ENCODE results near the gene GPC5. TPM values are rescaled to one million over a fixed set of nuclear protein-coding genes. Genes with fewer than 3 reads are reported as not detected.
"Not testable (repeated sequence)": the region's sequence is repeated elsewhere in the genome, so short reads cannot be mapped to it uniquely, and the experiment has no call there.

Gene GPC5
- total RNA-seq, 1 donor from 2014 or later, result 2.5 TPM

DNA sequence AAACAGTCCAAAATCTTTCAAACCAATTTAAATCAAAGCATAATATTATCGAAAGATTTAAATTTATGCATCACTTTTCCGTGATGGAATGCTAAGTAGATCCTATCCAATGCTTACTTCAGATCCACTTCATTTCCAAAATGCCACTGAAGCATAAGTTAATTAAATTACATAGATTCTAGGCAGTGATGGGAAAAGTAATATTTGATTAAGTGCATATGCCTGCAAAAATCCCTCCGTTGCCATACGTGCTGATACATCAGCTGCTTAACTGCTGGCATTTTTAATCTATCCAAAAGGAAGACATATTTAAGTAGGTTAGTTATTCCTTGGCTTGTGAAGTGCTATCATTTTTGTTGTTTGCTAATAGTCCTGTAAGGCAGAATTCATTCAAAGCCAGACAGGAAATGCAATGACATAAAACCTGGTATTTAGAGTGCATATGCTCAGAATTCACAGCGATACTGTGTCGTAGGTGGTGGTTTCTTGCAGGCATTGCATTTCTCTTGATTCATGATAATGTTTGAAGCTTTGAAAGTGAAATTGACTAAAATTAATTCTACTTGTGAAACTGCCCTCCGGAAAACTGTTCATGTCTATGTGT is 1089.9 kb downstream of the GPC5 start:
- intact Hi-C loops (cut with DNase I), result no loop called here
- ATAC-seq (no peak), DNase-seq (ENCODE audit: low spot score) (no peak)

DNA sequence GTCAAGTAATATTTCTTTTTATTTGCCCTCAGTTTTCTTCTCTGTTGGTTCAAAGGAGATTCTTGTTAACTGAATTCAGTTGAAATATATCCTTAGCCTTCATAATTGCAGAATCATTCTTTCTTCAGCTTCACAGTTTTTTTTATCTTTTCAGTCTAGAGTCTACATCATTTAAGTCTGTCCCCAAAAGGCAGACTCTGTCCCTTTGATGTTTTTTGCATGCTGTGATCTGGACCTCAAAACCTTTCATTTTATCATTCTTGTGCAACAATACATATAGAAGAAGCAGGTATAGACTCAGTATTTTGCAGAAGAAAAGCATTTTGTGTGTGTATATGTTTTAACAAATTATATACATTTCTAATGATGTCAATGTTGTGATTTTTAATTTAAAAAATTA is 1093.4 kb downstream of the GPC5 start:
- intact Hi-C loops (cut with DNase I), result no loop called here
- DNase-seq (ENCODE audit: low spot score) (no peak), ATAC-seq (no peak)

DNA sequence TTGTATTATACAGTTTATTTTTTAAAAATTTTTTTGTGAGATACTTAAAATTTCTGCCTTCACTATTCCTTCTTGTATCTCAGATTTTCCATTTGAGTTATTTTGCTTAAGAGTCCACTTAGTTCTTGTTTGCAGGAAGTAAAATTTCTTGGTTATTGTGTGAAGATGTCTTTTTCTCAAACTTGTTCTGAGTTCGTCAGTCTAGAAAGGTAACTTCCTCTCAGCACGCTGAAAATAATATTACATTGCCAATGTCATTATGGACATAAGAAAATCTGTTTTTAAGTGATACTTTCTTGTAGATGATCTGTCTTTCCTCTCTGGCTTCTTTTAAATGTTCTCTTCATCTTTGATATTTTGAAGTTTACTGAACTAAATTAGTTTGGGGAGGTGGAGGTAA is 1096.5 kb downstream of the GPC5 start:
- no peak for ATAC-seq
- intact Hi-C loops (cut with DNase I), result loop anchor here (5.0 kb wide), 1 partner anchor 1932 kb away; no protein-coding TSS in a partner anchor

DNA sequence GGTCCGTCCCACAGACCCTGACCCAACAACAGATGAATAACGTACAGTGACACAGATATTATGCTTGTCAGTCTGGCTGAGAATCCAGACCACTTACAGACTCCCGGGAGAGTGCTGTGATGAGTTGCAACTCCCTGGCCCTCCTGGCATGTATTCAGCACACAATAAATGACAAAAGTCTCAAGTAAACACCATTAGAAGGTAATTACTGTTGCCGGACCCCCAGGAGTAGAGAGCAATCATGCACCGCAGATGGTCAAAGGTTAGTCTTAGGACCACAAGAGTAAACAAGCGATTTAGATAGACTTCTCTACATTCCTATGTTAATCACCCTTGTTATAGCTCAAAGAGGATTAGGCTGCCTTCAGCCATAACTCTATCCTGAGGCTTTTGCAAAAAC is 1101.8 kb downstream of the GPC5 start:
- intact Hi-C loops (cut with DNase I), result no loop called here
- DNase-seq (ENCODE audit: low spot score), result no peak
- no peak for ATAC-seq

More for the DNA sequence above, 1096.5 kb downstream of the GPC5 start:
- no peak for DNase-seq (ENCODE audit: low spot score)

DNA sequence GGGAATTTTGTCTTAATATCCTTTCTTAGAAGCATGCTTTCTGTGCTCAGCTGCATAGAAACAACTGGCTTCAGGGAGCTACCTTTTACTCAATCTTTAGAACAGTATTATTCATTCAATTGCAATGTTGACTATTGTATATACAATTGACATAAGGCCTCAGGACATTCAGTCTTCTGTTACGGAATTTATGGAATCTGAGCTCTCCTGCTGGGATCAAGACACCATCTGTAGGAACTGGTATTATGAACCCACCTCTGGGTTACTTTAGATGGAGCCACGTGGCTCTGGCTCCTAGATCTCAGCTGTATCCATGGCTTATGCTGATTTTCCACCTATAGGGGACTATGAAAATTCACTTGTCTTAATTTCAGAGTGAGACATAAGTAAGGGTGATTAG is 1112.0 kb downstream of the GPC5 start:
- no peak for ATAC-seq
- intact Hi-C loops (cut with DNase I), result no loop called here

DNA sequence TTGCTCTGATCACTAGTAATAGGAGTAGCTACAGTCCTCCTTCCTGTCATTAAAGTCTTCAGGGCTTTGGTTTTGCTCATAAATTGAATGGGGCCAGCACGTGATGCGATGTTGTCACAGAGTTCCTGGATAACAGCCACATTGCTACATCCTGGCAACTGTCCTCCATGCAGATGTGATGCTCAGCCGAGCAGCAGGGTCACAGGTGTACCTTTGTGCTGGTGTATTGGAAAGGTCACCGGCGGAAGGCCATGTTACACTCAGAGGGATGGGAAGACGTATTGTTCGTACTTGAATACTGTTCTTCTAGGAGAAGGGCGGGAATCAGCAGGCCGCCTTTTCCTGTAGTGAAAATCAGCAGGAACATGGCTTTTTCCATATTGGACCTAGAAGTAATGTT is 1114.4 kb downstream of the GPC5 start:
- intact Hi-C loops (cut with DNase I), result no loop called here
- ATAC-seq (no peak), DNase-seq (ENCODE audit: low spot score) (no peak)

More for the DNA sequence above, 1112.0 kb downstream of the GPC5 start:
- no peak for DNase-seq (ENCODE audit: low spot score)

DNA sequence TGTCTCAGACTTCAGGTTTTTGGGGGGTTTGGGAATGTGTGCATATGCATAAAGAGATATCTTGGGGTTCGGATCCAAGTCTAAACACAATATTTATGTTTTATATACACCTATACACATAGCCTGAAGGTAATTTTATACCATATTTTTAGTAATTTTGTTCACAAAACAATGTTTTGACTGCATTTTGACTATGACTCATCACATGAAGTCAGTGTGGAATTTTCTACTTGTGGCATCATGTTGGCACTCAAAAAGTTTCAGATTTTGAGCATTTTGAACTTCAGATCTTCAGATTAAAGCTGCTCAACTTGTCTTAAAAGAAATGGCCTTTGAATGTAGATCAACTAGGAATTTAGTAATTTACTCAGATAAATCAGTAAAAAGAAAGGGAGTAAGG is 1115.3 kb downstream of the GPC5 start:
- intact Hi-C loops (cut with DNase I), result no loop called here
- DNase-seq (ENCODE audit: low spot score) (no peak), ATAC-seq (no peak)

DNA sequence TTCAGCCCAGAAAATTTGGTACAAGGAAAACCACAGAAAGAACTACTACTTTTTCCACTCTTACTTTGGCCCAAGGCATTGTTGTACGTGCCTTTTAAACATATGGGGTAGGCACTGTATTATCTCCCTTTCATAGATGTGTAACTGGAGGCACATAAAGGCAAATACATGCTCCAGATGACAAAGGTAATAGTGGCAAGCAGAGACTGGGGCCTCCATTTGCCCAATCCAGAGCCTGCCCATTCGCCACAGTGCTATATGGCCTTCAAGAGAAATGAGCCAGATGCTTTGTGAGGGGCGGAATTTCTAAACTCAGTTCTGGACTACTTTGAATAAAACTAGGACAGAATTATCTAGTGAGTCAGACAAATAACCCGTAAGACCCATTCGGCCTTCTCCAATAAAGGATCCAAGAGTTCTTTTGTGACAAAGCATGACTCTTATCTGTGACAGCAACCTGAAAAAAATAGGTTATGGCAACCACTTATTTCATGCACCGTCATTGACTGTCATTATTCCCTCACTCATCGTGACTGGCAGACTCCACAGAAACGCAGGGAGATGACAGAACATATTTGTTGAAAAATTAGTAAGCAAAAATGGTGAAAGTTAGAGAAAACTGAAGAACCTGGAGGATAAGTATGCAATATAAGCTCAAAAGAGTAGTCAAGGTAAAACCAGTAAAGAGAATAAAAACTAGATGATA is 1116.2 kb downstream of the GPC5 start:
- DNase-seq (ENCODE audit: low spot score) (no peak), ATAC-seq (no peak)
- intact Hi-C loops (cut with DNase I), result no loop called here

DNA sequence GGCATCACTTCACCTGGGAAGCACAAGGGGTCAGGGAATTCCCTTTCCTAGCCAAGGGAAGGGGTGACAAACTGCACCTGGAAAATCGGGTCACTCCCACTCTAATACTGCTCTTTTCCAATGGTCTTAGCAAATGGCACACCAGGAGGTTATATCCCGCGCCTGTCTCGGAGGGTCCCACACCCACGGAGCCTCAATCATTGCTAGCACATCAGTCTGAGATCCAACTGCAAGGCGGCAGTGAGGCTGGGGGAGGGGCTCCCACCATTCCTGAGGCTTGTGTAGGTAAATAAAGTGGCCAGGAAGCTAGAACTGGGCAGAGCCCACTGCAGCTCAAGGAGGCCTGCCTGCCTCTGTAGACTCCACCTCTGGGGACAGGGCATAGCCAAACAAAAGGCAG is 1118.5 kb downstream of the GPC5 start:
- DNase-seq (ENCODE audit: low spot score); intact Hi-C loops (cut with DNase I); ATAC-seq: not testable (repeated sequence)

DNA sequence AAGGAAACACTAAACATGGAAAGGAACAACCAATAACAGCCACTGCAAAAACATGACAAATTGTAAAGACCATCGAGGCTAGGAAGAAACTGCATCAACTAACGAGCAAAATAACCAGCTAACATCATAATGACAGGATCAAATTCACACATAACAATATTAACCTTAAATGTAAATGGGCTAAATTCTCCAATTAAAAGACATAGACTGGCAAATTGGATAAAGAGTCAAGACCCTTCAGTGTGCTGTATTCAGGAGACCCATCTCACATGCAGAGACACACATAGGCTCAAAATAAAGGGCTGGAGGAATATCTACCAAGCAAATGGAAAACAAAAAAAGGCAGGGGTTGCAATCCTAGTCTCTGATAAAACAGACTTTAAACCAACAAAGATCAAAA is 1120.2 kb downstream of the GPC5 start:
- ATAC-seq; DNase-seq (ENCODE audit: low spot score); intact Hi-C loops (cut with DNase I): not testable (repeated sequence)

DNA sequence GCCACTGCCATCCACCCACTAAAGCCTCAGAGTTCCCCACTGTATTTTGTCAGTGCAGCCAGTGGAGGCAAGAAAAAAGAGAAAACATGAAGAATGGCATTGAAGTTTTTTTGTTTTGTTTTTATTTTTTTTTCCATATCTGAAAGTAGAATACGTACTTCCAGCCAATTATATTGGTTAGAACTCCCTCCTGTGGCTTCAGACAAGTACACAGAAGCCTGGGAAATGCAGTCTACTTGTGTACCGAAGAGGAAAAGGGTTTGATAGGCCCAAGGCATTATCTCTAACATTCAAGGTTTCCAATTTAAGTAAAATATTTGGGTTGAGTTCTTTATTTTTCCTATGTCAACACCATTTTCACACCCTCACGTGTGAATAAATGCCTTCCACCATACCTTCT is 1131.9 kb downstream of the GPC5 start:
- intact Hi-C loops (cut with DNase I), result no loop called here
- DNase-seq (ENCODE audit: low spot score) (no peak), ATAC-seq (no peak)

DNA sequence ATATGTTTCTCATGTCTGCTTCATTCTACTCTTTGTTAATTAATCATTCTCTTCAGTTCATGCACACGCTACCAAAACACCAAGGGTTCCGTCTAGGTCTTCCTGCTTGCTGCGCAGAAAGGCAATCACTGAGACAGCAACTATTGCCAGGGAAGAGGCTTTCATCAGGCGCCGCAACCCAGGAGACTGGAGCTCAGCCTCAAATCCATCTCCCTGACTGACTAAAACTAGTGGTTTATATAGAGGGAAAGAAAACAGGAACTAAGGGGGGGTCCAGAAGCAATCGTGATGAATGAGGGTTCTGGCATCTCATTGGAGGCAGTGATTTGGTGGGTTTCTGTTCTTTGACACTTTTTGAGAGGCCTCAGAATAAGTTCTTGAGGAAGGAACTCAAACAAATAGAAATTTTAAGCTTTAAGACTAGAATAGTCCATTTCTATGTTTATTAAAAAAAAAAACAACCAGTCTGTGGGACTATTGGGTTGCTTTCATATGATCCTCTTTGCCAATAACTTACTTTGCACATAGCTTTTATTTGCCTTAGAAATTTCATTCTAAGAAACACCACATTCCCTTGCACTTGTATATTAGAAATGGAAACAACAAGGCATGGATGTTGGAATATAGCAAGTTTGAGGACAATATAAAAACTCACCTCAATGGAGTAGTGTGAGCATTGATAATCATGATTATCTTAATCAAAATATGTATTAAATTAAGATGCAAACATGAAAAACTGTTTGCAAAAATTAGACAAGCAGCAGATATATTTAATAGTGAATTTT is 1137.0 kb downstream of the GPC5 start:
- no peak for DNase-seq (ENCODE audit: low spot score)
- no peak for ATAC-seq
- intact Hi-C loops (cut with DNase I), result no loop called here

DNA sequence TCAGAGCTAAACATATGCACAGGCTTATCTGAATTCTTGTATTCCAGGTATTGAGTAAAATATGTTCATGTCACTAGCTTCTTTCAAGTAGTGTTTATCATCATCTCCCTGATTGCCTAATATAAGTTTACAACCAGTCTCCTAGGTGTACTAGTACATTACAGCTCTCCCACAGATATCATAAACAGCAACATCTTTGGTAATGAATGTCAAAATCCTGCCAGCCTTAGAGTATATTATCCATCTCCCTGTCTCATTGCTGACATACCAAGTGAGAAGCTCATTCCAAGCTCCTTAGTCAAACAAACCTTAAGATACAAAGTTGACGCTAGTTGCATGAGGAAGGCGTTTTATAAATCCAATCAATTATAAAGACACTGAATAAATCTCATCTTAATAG is 1139.0 kb downstream of the GPC5 start:
- no peak for ATAC-seq
- intact Hi-C loops (cut with DNase I), result no loop called here
- DNase-seq (ENCODE audit: low spot score), result no peak

DNA sequence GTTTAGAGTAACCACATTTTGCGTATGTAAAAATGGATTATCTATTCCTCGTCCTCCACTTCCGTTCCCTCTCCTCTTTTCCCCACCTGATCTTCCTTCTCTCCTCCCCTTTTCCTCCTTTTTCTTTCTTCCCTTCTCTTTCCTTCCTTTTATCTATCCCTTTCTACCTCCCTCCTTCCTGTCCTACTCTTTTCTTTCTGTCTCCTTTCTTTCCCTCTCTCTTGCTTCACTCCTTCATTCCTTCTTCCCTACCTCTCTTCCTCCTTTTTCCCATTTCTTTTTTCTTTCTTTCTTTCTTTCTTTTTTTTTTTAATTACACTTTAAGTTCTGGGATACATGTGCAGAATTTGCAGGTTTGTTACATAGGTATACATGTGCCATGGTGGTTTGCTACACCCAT is 1139.7 kb downstream of the GPC5 start:
- no peak for ATAC-seq
- no peak for DNase-seq (ENCODE audit: low spot score)
- intact Hi-C loops (cut with DNase I), result no loop called here

DNA sequence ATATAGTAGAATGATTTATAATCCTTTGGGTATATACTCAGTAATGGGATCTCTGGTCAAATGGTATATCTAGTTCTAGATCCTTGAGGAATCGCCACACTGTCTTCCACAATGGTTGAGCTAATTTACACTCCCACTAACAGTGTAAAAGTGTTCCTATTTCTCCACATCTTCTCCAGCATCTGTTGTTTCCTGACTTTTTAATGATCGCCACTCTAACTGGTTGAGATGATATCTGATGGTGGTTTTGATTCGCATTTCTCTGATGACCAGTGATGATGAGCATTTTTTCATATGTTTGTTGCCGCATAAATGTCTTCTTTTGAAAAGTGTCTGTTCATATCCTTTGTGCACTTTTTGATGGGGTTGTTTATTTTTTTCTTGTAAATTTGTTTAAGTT is 1140.7 kb downstream of the GPC5 start:
- ATAC-seq; DNase-seq (ENCODE audit: low spot score); intact Hi-C loops (cut with DNase I): not testable (repeated sequence)

DNA sequence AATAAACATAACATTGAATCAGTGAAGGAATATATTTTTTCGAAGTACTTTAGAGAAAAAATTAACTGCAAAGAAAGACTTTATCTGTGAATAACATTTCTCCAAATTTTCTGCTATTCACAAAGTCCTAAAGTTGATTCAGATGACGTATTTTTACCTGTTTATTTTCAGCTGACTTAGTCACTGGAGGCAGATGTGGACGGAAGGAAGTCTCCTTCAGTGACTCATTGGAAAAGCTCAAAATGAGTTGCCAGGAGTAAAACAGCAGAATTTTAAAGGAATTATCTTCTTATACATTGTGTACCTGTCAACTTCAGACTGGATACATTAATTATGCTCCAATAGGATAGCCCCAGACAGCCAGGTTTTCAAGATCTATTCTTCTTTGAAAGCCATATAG is 1148.8 kb downstream of the GPC5 start:
- intact Hi-C loops (cut with DNase I), result no loop called here
- ATAC-seq, result no peak
- no peak for DNase-seq (ENCODE audit: low spot score)

DNA sequence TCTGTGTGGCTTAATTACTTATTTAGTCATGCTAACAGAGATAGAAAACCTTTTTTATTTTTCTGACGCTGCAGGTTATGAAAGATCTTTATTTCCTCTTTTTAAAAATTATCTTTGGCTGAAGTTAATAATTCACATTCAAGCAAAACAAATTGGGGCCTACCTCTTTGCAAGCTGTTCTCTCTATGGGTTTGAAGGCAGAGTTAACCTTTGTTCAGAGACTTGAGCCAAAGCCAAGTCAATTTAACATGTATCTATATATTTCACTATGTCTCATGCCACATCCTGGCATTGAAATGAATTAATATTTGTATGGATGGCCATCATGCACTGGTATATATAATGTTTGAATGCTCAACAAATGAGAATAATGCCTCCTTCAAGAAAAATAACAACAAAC is 1150.9 kb downstream of the GPC5 start:
- intact Hi-C loops (cut with DNase I), result no loop called here
- no peak for ATAC-seq
- DNase-seq (ENCODE audit: low spot score), result no peak

DNA sequence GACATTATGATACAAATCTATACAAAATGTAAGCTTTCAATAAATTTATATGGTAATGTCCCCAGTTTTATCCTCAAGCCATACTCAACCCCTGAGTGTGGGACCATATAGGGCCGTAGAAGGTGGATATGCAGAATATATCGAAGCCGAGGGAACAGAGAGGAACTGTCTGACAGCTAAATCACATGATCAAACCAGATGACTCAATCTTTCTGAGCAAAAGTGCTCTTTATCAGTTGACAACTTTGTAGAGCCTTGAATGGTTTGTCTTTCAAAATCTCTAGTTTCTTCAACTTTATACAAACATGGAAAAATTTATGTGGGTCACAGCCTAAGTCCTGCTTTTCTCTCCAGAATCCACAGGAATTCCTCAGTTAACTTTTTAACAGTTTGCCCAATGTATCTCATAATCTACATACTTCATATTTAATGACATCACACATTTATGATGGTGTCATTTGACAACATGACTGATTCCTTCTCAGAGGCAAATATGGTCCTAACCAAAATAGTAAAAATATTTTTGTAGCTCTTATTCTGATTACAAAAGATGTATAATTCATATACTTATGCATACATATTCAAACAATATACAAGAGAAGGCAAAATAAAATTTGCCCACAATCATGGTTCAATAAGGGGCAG is 1155.2 kb downstream of the GPC5 start:
- DNase-seq (ENCODE audit: low spot score) (no peak), ATAC-seq (no peak)
- intact Hi-C loops (cut with DNase I), result no loop called here

DNA sequence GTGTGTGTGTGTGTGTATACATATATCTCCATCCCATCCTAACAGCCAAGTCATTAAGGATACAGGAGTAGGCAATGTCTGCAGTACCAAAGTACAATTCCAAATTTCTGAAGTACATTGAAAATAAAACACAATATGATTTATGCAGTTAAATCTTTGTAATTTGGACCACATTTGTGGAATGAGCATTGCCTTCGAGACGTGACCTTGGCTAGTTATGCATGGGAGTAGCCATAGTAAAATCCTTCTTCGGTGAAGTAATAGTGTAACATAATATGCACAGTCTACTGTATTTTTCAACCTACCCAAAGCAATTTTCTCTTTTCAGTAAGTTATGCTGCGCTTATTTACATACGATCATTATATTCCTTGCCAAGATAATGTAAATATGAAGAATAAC is 1162.5 kb downstream of the GPC5 start:
- intact Hi-C loops (cut with DNase I), result no loop called here
- ATAC-seq, result no peak
- DNase-seq (ENCODE audit: low spot score), result no peak

DNA sequence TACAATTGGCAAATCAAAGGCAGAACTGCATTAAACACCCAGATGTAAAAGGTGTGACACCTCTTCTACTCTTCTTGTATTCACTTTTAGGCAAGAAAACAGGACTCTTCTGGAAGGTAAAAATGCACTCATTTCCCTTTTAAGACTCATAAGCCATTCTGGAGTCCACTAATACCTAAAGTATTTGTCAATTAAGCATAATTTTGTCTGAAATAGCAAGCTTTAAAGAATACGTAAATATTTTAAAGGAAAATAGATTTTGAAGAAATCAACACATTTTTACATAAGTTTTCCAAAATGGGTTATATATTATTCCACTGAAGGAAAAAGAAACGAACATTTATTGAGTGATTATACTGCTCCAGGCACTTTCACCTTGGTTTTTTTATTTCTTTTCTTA is 1166.5 kb downstream of the GPC5 start:
- ATAC-seq, result no peak
- intact Hi-C loops (cut with DNase I), result no loop called here
- no peak for DNase-seq (ENCODE audit: low spot score)
